ENCODE results near the gene LAMA4.

The LAMA4 gene

GRCh38 chr6:112287577-112288225 is 33.3 kb upstream of the LAMA4 start:
- Histone ChIP-seq H3K9me3 (ENCODE audit: control insufficient read depth, low read length) (no peaks in the 10 kb centered on the region), H3K36me3 (ENCODE audit: control insufficient read depth, insufficient read depth, low read length) (no peaks in the 10 kb centered on the region), H3K27me3 (ENCODE audit: control insufficient read depth, insufficient read depth, low read length) (no peaks in the 10 kb centered on the region), H3K9ac (ENCODE audit: low read length) (no peak overlapping the region), H3K4me1 (ENCODE audit: control insufficient read depth, insufficient read depth, low read length) (no peaks in the 10 kb centered on the region), H3K4me3 (ENCODE audit: low read length) (no peak overlapping the region)

GRCh38 chr6:112286500-112287144 is 32.3 kb upstream of the LAMA4 start:
- H3K9ac ChIP-seq (ENCODE audit: low read length) = no peak overlapping the region
- no peak overlapping the region for H3K4me3 ChIP-seq (ENCODE audit: low read length)
- H3K36me3 ChIP-seq (ENCODE audit: control insufficient read depth, insufficient read depth, low read length) = no peaks in the 10 kb centered on the region
- H3K4me1 ChIP-seq (ENCODE audit: control insufficient read depth, insufficient read depth, low read length) = no peaks in the 10 kb centered on the region
- H3K9me3 ChIP-seq (ENCODE audit: control insufficient read depth, low read length) = no peaks in the 10 kb centered on the region
- no peaks in the 10 kb centered on the region for H3K27me3 ChIP-seq (ENCODE audit: control insufficient read depth, insufficient read depth, low read length)

- Histone ChIP-seq H3K9me3 (ENCODE audit: control insufficient read depth, low read length) (no peaks in the 10 kb centered on the region), H3K4me3 (ENCODE audit: low read length) (no peak overlapping the region), H3K27me3 (ENCODE audit: control insufficient read depth, insufficient read depth, low read length) (no peaks in the 10 kb centered on the region), H3K4me1 (ENCODE audit: control insufficient read depth, insufficient read depth, low read length) (no peaks in the 10 kb centered on the region), H3K9ac (ENCODE audit: low read length) (no peak overlapping the region), H3K36me3 (ENCODE audit: control insufficient read depth, insufficient read depth, low read length) (no peaks in the 10 kb centered on the region)
These were observed 31.6 kb upstream of the LAMA4 start for GRCh38 chr6:112286010-112286409.

DNA sequence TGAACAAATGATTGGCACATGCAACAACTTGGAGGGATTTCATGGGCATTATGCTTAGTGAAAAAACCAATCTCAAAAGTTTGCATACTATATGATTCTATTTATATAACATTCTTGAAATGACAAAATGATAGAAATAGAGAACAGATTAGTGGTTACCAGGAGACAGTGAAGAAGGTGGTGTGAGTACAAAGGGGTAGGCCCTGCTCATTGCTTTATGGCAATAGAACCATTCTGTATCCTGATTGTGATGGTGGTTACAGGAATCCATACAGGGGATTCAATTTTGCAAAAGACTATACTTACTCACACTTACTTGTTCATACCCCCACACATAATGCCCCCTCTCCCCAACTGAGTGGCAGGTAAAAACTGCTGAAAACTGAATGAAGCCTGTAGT is 30.2 kb upstream of the LAMA4 start:
- Histone ChIP-seq H3K27me3 (ENCODE audit: control insufficient read depth, insufficient read depth, low read length) (no peaks in the 10 kb centered on the region), H3K4me3 (ENCODE audit: low read length) (no peak overlapping the region), H3K4me1 (ENCODE audit: control insufficient read depth, insufficient read depth, low read length) (no peaks in the 10 kb centered on the region), H3K36me3 (ENCODE audit: control insufficient read depth, insufficient read depth, low read length) (no peaks in the 10 kb centered on the region), H3K9me3 (ENCODE audit: control insufficient read depth, low read length) (no peaks in the 10 kb centered on the region), H3K9ac (ENCODE audit: low read length) (no peak overlapping the region)

DNA sequence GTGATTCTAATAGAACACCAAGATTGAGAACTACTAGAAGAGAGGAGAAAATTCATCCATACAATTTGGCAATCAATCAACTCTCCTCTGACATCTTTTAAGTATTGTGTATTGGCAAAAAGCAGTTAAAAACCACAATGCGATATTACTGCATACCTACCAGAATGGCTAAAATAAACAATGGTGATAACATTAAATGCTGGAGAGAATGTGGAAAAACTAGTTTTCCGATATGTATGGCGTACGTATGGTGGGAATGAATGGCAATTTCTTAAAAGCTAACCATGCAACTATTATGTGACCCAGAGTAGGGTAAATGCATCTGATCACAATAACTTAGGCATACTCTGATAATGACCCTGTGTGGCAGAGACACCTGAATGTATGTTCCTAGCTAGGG is 29.3 kb upstream of the LAMA4 start:
- no peak overlapping the region for H3K4me3 ChIP-seq (ENCODE audit: low read length)
- H3K4me1 ChIP-seq (ENCODE audit: control insufficient read depth, insufficient read depth, low read length) = no peaks in the 10 kb centered on the region
- H3K27me3 ChIP-seq (ENCODE audit: control insufficient read depth, insufficient read depth, low read length) = no peaks in the 10 kb centered on the region
- H3K9ac ChIP-seq (ENCODE audit: low read length) = no peak overlapping the region
- no peaks in the 10 kb centered on the region for H3K36me3 ChIP-seq (ENCODE audit: control insufficient read depth, insufficient read depth, low read length)
- no peaks in the 10 kb centered on the region for H3K9me3 ChIP-seq (ENCODE audit: control insufficient read depth, low read length)

GRCh38 chr6:112281821-112282615 is 27.7 kb upstream of the LAMA4 start:
- Histone ChIP-seq H3K9me3 (ENCODE audit: control insufficient read depth, low read length) (no peaks in the 10 kb centered on the region), H3K36me3 (ENCODE audit: control insufficient read depth, insufficient read depth, low read length) (no peaks in the 10 kb centered on the region), H3K4me3 (ENCODE audit: low read length) (no peak overlapping the region), H3K9ac (ENCODE audit: low read length) (no peak overlapping the region), H3K4me1 (ENCODE audit: control insufficient read depth, insufficient read depth, low read length) (no peaks in the 10 kb centered on the region), H3K27me3 (ENCODE audit: control insufficient read depth, insufficient read depth, low read length) (no peaks in the 10 kb centered on the region)

- no peak overlapping the region for H3K4me3 ChIP-seq (ENCODE audit: low read length)
- H3K4me1 ChIP-seq (ENCODE audit: control insufficient read depth, insufficient read depth, low read length) = no peaks in the 10 kb centered on the region
- H3K36me3 ChIP-seq (ENCODE audit: control insufficient read depth, insufficient read depth, low read length) = no peaks in the 10 kb centered on the region
These were observed 24.9 kb upstream of the LAMA4 start for GRCh38 chr6:112279031-112279935.

GRCh38 chr6:112275365-112275764 is 21.0 kb upstream of the LAMA4 start:
- no peaks in the 10 kb centered on the region for H3K9me3 ChIP-seq (ENCODE audit: control insufficient read depth, low read length)
- no peaks in the 10 kb centered on the region for H3K4me1 ChIP-seq (ENCODE audit: control insufficient read depth, insufficient read depth, low read length)
- no peak overlapping the region for H3K9ac ChIP-seq (ENCODE audit: low read length)
- H3K36me3 ChIP-seq (ENCODE audit: control insufficient read depth, insufficient read depth, low read length) = no peaks in the 10 kb centered on the region
- no peak overlapping the region for H3K4me3 ChIP-seq (ENCODE audit: low read length)
- no peaks in the 10 kb centered on the region for H3K27me3 ChIP-seq (ENCODE audit: control insufficient read depth, insufficient read depth, low read length)

More at GRCh38 chr6:112279031-112279935, 24.9 kb upstream of the LAMA4 start:
- H3K27me3 ChIP-seq (ENCODE audit: control insufficient read depth, insufficient read depth, low read length) = no peaks in the 10 kb centered on the region
- H3K9me3 ChIP-seq (ENCODE audit: control insufficient read depth, low read length) = no peaks in the 10 kb centered on the region
- H3K9ac ChIP-seq (ENCODE audit: low read length) = no peak overlapping the region

DNA sequence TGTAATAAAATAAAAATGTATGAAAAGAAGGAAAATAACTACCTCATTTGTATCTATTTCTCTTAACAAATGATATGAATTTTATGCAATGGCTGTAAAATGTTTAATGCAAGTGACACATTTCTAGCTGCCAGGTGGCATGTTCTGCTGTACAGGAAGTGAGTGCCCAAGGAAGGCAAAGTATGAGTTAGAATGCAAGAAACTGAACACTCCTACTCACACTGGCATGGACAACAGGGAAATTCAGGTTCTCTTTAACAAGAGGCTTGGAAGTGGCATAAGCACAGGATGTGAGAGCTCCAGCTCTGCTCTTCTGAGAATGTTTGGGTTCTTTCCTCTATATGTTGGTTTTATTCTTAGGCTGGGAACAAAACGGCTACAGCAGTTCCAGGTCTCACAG is 20.4 kb upstream of the LAMA4 start:
- H3K4me1 ChIP-seq (ENCODE audit: control insufficient read depth, insufficient read depth, low read length) = no peaks in the 10 kb centered on the region
- H3K36me3 ChIP-seq (ENCODE audit: control insufficient read depth, insufficient read depth, low read length) = no peaks in the 10 kb centered on the region
- H3K27me3 ChIP-seq (ENCODE audit: control insufficient read depth, insufficient read depth, low read length) = no peaks in the 10 kb centered on the region
- no peaks in the 10 kb centered on the region for H3K9me3 ChIP-seq (ENCODE audit: control insufficient read depth, low read length)
- H3K9ac ChIP-seq (ENCODE audit: low read length) = no peak overlapping the region
- no peak overlapping the region for H3K4me3 ChIP-seq (ENCODE audit: low read length)

DNA sequence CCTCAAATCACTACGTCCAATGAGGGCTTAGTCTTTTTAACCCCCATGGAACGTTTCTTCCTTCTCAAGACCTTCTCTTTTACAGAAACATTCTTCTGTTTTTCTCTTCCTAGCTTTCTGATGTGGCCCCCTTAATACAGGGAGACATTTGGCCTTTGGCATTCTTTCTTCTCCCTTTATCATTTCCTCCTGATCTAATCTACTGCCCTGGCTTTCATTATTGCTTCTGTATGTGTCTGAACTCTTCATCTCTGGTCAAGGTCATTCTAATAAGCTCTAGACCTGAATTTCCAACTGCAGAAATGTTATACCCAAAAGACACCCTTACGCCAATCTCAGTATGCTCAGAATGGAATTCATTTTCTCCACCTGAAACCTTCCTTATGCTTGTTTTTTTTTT is 18.4 kb upstream of the LAMA4 start:
- H3K4me1 ChIP-seq (ENCODE audit: control insufficient read depth, insufficient read depth, low read length) = no peaks in the 10 kb centered on the region
- H3K9me3 ChIP-seq (ENCODE audit: control insufficient read depth, low read length) = no peaks in the 10 kb centered on the region
- H3K36me3 ChIP-seq (ENCODE audit: control insufficient read depth, insufficient read depth, low read length) = no peaks in the 10 kb centered on the region

GRCh38 chr6:112270756-112271155 is 16.4 kb upstream of the LAMA4 start:
- Histone ChIP-seq H3K4me3 (ENCODE audit: low read length) (no peak overlapping the region), H3K36me3 (ENCODE audit: control insufficient read depth, insufficient read depth, low read length) (no peaks in the 10 kb centered on the region), H3K4me1 (ENCODE audit: control insufficient read depth, insufficient read depth, low read length) (no peaks in the 10 kb centered on the region), H3K27me3 (ENCODE audit: control insufficient read depth, insufficient read depth, low read length) (no peaks in the 10 kb centered on the region), H3K9ac (ENCODE audit: low read length) (no peak overlapping the region), H3K9me3 (ENCODE audit: control insufficient read depth, low read length) (no peaks in the 10 kb centered on the region)

More for the DNA sequence above, 18.4 kb upstream of the LAMA4 start:
- Histone ChIP-seq H3K4me3 (ENCODE audit: low read length) (no peak overlapping the region), H3K9ac (ENCODE audit: low read length) (no peak overlapping the region), H3K27me3 (ENCODE audit: control insufficient read depth, insufficient read depth, low read length) (no peaks in the 10 kb centered on the region)
